Testis (tissue), 3 donors: ENCODE measurements around the gene CALM3. TPM values are rescaled to one million over a fixed set of nuclear protein-coding genes. Genes with fewer than 3 reads are reported as not detected.

Source experiments
- DNase-seq: peaks from one replicate; pipeline ENCODE4 v3.0.0-alpha.2; 2019
- H3K27ac ChIP-seq, 2 donors: fragments of 200-600 bp; sonication (generic); one replicate each; pipeline ENCODE4 v1.5.1; 2019
- H3K27me3 ChIP-seq: fragments of 200-600 bp; sonication (generic); one replicate; pipeline ENCODE4 v1.5.1; 2019
- H3K36me3 ChIP-seq: fragments of 200-600 bp; sonication (generic); one replicate; pipeline ENCODE4 v1.5.1; 2017; ENCODE audit warnings: low read depth; ENCODE audit errors: missing control alignments
- H3K4me1 ChIP-seq: fragments of 200-600 bp; sonication (generic); one replicate; pipeline ENCODE4 v1.5.1; 2019
- H3K4me3 ChIP-seq, 2 donors: fragments of 200-600 bp; sonication (generic); one replicate each; pipeline ENCODE4 v1.5.1; 2017 to 2019
- H3K9me3 ChIP-seq: fragments of 200-600 bp; sonication (generic); one replicate; pipeline ENCODE4 v1.5.1; 2017
- POLR2A ChIP-seq: fragments of 450-650 bp; IDR thresholded peaks from one replicate; pipeline ENCODE4 v1.6.1; 2017; ENCODE audit warnings: antibody characterized with exemption, mild to moderate bottlenecking, moderate library complexity
- WGBS, 2 donors: methylation state at CpG; one replicate each; pipeline ENCODE4 v1.1.5; 2018; 5-methylcytosine and 5-hydroxymethylcytosine counted together
- intact Hi-C: fragments of 100-400 bp; cut with DNase I; formaldehyde crosslinking; loops from one replicate; pipeline ENCODE4 v1.15.1; 2023; ENCODE audit warnings: low total_unique reads
- polyA plus RNA-seq: library from polyadenylated mRNA; stranded (reverse); fragments of 350-450 nt; fragmentation: Illumina TruSeq; extraction: RNeasy Lipid Tissue Mini Kit (QIAGEN cat#74804); gene quantifications from one replicate; pipeline ENCODE4 v1.2.3, GENCODE V29; 2014; ENCODE audit warnings: low read depth, low replicate concordance; ENCODE audit not compliant: insufficient read depth
- total RNA-seq, 2 donors: library from RNA; depleted of rRNA; stranded (reverse); fragments of >200 nt; gene quantifications; one replicate each; pipeline ENCODE4 v1.2.3, GENCODE V29; 2016
- TF ChIP-seq, protein P1 (sequence below), 3 experiments: fragments of 450-650 bp in 2 of 3; fragments of 200-600 bp in 1 of 3; sonication (generic) in 1 of 3; IDR thresholded peaks; one replicate each; pipeline ENCODE4 v1.5.1; 2016 to 2019; ENCODE audit warnings: antibody characterized with exemption in 3 of 3, mild to moderate bottlenecking in 2 of 3, moderate library complexity in 1 of 3

CALM3 gene
- total and polyA plus RNA-seq, 3 donors from 2014 or later, result 357 to 889 (median 380) TPM

DNA sequence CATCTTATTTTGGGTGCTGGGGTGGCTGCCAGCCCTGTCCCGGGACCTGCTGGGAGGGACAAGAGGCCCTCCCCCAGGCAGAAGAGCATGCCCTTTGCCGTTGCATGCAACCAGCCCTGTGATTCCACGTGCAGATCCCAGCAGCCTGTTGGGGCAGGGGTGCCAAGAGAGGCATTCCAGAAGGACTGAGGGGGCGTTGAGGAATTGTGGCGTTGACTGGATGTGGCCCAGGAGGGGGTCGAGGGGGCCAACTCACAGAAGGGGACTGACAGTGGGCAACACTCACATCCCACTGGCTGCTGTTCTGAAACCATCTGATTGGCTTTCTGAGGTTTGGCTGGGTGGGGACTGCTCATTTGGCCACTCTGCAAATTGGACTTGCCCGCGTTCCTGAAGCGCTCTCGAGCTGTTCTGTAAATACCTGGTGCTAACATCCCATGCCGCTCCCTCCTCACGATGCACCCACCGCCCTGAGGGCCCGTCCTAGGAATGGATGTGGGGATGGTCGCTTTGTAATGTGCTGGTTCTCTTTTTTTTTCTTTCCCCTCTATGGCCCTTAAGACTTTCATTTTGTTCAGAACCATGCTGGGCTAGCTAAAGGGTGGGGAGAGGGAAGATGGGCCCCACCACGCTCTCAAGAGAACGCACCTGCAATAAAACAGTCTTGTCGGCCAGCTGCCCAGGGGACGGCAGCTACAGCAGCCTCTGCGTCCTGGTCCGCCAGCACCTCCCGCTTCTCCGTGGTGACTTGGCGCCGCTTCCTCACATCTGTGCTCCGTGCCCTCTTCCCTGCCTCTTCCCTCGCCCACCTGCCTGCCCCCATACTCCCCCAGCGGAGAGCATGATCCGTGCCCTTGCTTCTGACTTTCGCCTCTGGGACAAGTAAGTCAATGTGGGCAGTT lies 8.6 kb downstream of the CALM3 start:
- Histone ChIP-seq H3K36me3 (no peaks in the 10 kb centered on the region), H3K4me3 (no peak overlapping the region), H3K27ac (no peak overlapping the region), H3K9me3 (no peaks in the 10 kb centered on the region), H3K27me3 (no peaks in the 10 kb centered on the region), H3K4me1 (peaks cover 8% of the 10 kb centered on the region)
- intact Hi-C loops, result no loop called here
- no peak for DNase-seq
- 83 to 87% methylated on average over 30 of the region's 30 CpGs for WGBS, 2 donors
- no peak for TF ChIP-seq POLR2A
- TF ChIP-seq, protein P1, sequence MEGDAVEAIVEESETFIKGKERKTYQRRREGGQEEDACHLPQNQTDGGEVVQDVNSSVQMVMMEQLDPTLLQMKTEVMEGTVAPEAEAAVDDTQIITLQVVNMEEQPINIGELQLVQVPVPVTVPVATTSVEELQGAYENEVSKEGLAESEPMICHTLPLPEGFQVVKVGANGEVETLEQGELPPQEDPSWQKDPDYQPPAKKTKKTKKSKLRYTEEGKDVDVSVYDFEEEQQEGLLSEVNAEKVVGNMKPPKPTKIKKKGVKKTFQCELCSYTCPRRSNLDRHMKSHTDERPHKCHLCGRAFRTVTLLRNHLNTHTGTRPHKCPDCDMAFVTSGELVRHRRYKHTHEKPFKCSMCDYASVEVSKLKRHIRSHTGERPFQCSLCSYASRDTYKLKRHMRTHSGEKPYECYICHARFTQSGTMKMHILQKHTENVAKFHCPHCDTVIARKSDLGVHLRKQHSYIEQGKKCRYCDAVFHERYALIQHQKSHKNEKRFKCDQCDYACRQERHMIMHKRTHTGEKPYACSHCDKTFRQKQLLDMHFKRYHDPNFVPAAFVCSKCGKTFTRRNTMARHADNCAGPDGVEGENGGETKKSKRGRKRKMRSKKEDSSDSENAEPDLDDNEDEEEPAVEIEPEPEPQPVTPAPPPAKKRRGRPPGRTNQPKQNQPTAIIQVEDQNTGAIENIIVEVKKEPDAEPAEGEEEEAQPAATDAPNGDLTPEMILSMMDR (IDR thresholded peaks at IDR 0.05), result no peak

DNA sequence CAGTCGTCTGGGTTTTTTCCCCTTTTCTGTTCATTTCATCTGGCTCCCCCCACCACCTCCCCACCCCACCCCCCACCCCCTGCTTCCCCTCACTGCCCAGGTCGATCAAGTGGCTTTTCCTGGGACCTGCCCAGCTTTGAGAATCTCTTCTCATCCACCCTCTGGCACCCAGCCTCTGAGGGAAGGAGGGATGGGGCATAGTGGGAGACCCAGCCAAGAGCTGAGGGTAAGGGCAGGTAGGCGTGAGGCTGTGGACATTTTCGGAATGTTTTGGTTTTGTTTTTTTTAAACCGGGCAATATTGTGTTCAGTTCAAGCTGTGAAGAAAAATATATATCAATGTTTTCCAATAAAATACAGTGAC lies 9.3 kb downstream of the CALM3 start:
- no peaks in the 10 kb centered on the region for H3K27me3 ChIP-seq
- H3K9me3 ChIP-seq, result no peaks in the 10 kb centered on the region
- TF ChIP-seq POLR2A, result no peak
- TF ChIP-seq, protein P1 (IDR thresholded peaks at IDR 0.05), result no peak
- H3K27ac ChIP-seq, result no peak overlapping the region
- no peaks in the 10 kb centered on the region for H3K36me3 ChIP-seq
- no peak overlapping the region for H3K4me3 ChIP-seq
- WGBS, 2 donors, result 66 to 67% methylated on average over 5 of the region's 5 CpGs
- H3K4me1 ChIP-seq, result peaks cover 2% of the 10 kb centered on the region
- DNase-seq, result no peak
- intact Hi-C loops, result no loop called here

DNA sequence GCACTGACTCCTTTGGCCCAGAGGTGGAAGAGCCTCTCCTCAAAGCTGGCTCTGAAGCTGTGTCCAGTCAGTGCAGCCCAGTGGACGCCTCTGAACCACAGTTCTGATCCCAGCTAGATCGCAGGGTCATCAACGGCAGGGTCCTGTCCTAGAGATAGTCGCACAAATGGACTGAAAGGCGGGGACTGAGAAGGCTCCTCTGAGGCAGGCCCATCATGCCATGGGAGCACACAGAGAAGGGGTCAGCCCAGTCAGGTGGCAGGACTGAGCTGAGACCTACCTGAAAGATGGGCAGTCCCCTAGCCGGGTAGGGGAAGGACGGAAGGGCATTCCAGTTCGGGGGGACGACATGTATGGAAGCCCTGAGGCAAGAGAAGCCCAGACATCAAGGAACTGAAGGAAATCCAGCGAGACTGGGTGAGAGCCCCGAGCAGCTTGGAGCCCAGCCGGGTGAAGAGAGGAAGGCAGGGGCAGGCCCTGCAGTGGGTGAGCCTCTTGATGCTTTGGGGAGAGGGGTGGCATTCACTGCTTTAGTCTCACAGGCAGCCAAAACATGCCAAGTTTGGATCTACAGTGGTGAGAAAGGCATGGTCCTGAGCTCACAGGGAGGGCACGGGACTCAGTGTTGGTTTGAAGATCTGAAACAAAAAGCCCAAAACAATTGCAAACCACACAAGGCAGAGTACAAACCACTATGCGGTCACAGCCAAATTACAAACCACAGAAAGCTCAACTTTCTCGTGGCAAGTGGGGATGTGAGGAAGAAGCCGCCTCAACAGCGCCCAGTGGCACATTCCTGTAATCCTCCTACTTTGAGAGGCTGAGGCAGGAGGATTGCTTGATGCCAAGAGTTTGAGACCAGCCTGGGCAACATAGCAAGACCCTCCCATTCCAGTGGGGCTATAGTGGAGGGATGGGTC lies 10.0 kb downstream of the CALM3 start:
- Histone ChIP-seq H3K4me3 (no peak overlapping the region), H3K9me3 (no peaks in the 10 kb centered on the region), H3K36me3 (no peaks in the 10 kb centered on the region), H3K4me1 (no peaks in the 10 kb centered on the region), H3K27ac (no peak overlapping the region), H3K27me3 (no peaks in the 10 kb centered on the region)
- intact Hi-C loops, result no loop called here
- no peak for DNase-seq
- 83 to 84% methylated on average over 17 of the region's 17 CpGs for WGBS, 2 donors
- TF ChIP-seq POLR2A, result no peak
- TF ChIP-seq, protein P1 (IDR thresholded peaks at IDR 0.05), result no peak

DNA sequence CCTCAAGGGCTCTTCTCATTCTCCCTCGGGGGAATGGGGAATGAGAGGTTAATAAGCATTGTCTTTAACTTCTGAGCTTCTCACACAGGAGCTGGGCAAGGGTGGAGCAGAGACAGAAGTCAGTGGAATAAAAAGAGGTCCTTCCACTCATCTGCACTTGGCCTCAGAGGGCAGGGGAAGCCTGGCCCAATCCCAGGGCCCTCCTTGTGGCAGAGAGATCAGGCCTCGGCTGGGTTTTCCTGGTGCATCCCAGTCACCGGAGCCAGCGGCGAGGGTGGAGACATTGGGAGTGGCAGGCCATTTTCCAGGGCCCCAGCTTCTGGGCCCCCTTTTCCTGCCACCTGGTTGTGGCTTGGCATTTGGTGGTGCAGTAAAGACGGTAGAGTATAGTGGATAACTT lies 10.6 kb downstream of the CALM3 start:
- no peak for DNase-seq
- no peaks in the 10 kb centered on the region for H3K9me3 ChIP-seq
- intact Hi-C loops, result loop anchor here (2.0 kb wide), 1 partner anchor 51 kb away; no protein-coding TSS in a partner anchor
- no peaks in the 10 kb centered on the region for H3K27me3 ChIP-seq
- H3K4me1 ChIP-seq, result no peaks in the 10 kb centered on the region
- no peak for TF ChIP-seq POLR2A
- TF ChIP-seq, protein P1 (IDR thresholded peaks at IDR 0.05), result no peak
- no peaks in the 10 kb centered on the region for H3K36me3 ChIP-seq
- no peak overlapping the region for H3K4me3 ChIP-seq
- 70 to 75% methylated on average over 4 to 6 of the region's 6 CpGs for WGBS, 2 donors
- no peak overlapping the region for H3K27ac ChIP-seq
